ENCODE results near the gene SPAG17.

The SPAG17 gene

GRCh38 chr1:118042501-118042900 lies 142.5 kb downstream of the SPAG17 start:
- no peak for TF ChIP-seq ZNF785 (tag by site-specific recombination; IDR thresholded peaks at IDR 0.05)
- TF ChIP-seq ZNF501 (tag by site-specific recombination; IDR thresholded peaks at IDR 0.05) = no peak
- TF ChIP-seq SCRT2 (tag by site-specific recombination; IDR thresholded peaks at IDR 0.05) = no peak
- no peak for TF ChIP-seq ZNF24 (tag by site-specific recombination; IDR thresholded peaks at IDR 0.05)
- no peak for TF ChIP-seq ZNF391 (tag by site-specific recombination; IDR thresholded peaks at IDR 0.05; ENCODE audit: borderline replicate concordance, low read depth)
- no peak for TF ChIP-seq ZNF449 (tag by site-specific recombination; IDR thresholded peaks at IDR 0.05)
- TF ChIP-seq ZNF16 (tag by site-specific recombination; IDR thresholded peaks at IDR 0.05; ENCODE audit: low read depth) = no peak
- no peak for TF ChIP-seq ZBTB20 (tag by site-specific recombination; IDR thresholded peaks at IDR 0.05)
- TF ChIP-seq ZNF423 (tag by site-specific recombination; IDR thresholded peaks at IDR 0.05) = no peak
- no peak for TF ChIP-seq PRDM1 (tag by site-specific recombination; IDR thresholded peaks at IDR 0.05)
- no peak for TF ChIP-seq ZNF155 (tag by site-specific recombination; IDR thresholded peaks at IDR 0.05)
- TF ChIP-seq ZNF292 (tag by site-specific recombination; IDR thresholded peaks at IDR 0.05; ENCODE audit: borderline replicate concordance, low read depth) = no peak
- no peak for TF ChIP-seq ZNF768 (tag by site-specific recombination; IDR thresholded peaks at IDR 0.05)
- TF ChIP-seq ZFHX2 (tag by site-specific recombination; conservative IDR thresholded peaks at IDR 0.05) = no peak
- no peak for TF ChIP-seq ZBTB6 (tag by site-specific recombination; IDR thresholded peaks at IDR 0.05)
- no peak for TF ChIP-seq ZNF571 (tag by site-specific recombination; IDR thresholded peaks at IDR 0.05)
- TF ChIP-seq ZNF544 (tag by site-specific recombination; IDR thresholded peaks at IDR 0.05) = no peak
- POLR2A ChIA-PET = no interaction called here

GRCh38 chr1:118039170-118039569 lies 145.9 kb downstream of the SPAG17 start:
- ChIA-PET POLR2A (no interaction called here), CTCF (interaction anchor here (0.5 kb wide), 1 partner anchor 162 kb away, joined by 3 read pairs; no protein-coding TSS in a partner anchor)
- Histone ChIP-seq H3K4me1 (ENCODE audit: control insufficient read depth, insufficient read depth, low read length) (no peaks in the 10 kb centered on the region), H3K36me3 (ENCODE audit: control insufficient read depth in 2 of 2, insufficient read depth in 1 of 2, low read length in 2 of 2) (no peaks in the 10 kb centered on the region), H3K4me3 (ENCODE audit: low read depth, low read length) (no peak overlapping the region), H3K27ac (ENCODE audit: extremely low read depth, low read depth, low read length) (no peak overlapping the region), H3K9me3 (ENCODE audit: control insufficient read depth, insufficient read depth, low read depth, low read length) (no peaks in the 10 kb centered on the region)
- TF ChIP-seq ATF2 (tag by site-specific recombination; IDR thresholded peaks at IDR 0.05; ENCODE audit: low read depth) (no peak), ZNF266 (tag by site-specific recombination; IDR thresholded peaks at IDR 0.05; ENCODE audit: low read depth) (no peak), BCL11A (tag by site-specific recombination; IDR thresholded peaks at IDR 0.05; ENCODE audit: low read depth) (no peak), PBX3 (CRISPR knock-in tag; IDR thresholded peaks at IDR 0.05) (no peak), ZNF544 (tag by site-specific recombination; IDR thresholded peaks at IDR 0.05) (no peak), ZNF10 (tag by site-specific recombination; IDR thresholded peaks at IDR 0.05) (no peak), ZNF280C (tag by site-specific recombination; IDR thresholded peaks at IDR 0.05) (no peak)

More at GRCh38 chr1:118042501-118042900, 142.5 kb downstream of the SPAG17 start:
- Histone ChIP-seq H3K36me3 (ENCODE audit: control insufficient read depth in 2 of 2, insufficient read depth in 1 of 2, low read length in 2 of 2) (no peaks in the 10 kb centered on the region), H3K4me1 (ENCODE audit: control insufficient read depth, insufficient read depth, low read length) (no peaks in the 10 kb centered on the region), H3K9me3 (ENCODE audit: control insufficient read depth, insufficient read depth, low read depth, low read length) (no peaks in the 10 kb centered on the region), H3K4me3 (ENCODE audit: low read depth, low read length) (no peak overlapping the region), H3K27ac (ENCODE audit: extremely low read depth, low read depth, low read length) (no peak overlapping the region)
- CTCF ChIA-PET = no interaction called here
